ENCODE data around the gene CLDND1. TPM values are rescaled to one million over a fixed set of nuclear protein-coding genes. Genes with fewer than 3 reads are reported as not detected.

The CLDND1 gene
- total and polyA plus RNA-seq, 2 of the 13 experiments (the other 11 are each of a cell fraction or from before 2014, with no cell fraction given) = 50.8 to 121 TPM

DNA sequence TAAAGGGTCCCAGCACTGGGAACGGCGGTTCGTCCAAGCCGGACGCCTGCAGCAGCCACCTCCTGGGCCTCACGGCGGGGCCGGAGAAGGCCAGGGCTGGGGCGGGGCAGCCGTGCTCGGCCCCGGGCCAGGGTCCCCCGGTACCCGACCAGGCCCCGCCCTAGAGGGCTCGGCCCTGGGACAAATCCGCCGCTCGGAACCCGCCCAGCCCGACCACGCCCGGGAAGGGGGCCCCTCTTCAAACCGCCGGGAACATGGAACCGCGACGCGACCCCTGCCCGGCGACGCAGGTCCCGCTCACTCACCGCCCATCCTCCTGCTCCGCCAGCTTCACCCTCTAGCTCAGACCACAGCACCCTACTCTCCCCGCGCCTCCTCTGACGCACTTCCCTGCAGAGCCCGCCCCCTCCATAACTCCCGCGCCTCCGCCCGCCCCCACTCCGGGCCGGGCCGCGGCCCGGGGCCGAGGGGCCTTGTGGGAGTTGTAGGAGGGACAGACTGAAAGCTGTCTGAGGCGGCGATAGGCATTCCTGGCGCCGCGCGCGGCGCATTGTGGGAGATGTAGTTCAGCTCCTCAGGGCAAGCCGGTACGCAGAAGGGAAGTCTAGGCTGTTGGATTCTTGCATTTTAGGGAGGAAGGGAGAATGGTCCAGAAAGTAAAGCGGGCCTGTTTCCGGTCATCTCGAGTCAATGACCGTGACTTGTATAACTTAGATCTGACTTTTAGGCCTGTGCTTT, at the start of gene CLDND1 (continued):
- TF ChIP-seq ZNF749 (CRISPR knock-in tag; IDR thresholded peaks at IDR 0.05; ENCODE audit: borderline replicate concordance) (no peak), ZNF251 (CRISPR knock-in tag; IDR thresholded peaks at IDR 0.05) (no peak), ZSCAN25 (CRISPR knock-in tag; IDR thresholded peaks at IDR 0.05) (no peak), ZNF296 (CRISPR knock-in tag; conservative IDR thresholded peaks at IDR 0.05) (no peak), ZC3H13 (CRISPR knock-in tag; IDR thresholded peaks at IDR 0.05) (no peak), ZFP36 (IDR thresholded peaks at IDR 0.05; ENCODE audit: borderline replicate concordance, low read depth, low read length, partially characterized antibody) (no peak), RFX5 (IDR thresholded peaks at IDR 0.05; ENCODE audit: low read depth, low read length) (no peak), SNAPC2 (CRISPR knock-in tag; IDR thresholded peaks at IDR 0.05) (no peak), RXRA (CRISPR knock-in tag; IDR thresholded peaks at IDR 0.05) (no peak; the same call in 1 of the 2 replicates), GZF1 (CRISPR knock-in tag; IDR thresholded peaks at IDR 0.05) (no peak), ZNF564 (CRISPR knock-in tag; IDR thresholded peaks at IDR 0.05) (peak; percentile 52; the same call in 1 of the 2 replicates), ZNF790 (CRISPR knock-in tag; IDR thresholded peaks at IDR 0.05; ENCODE audit: borderline replicate concordance) (peak; percentile 47; the same call in 1 of the 2 replicates), ZSCAN30 (CRISPR knock-in tag; IDR thresholded peaks at IDR 0.05) (no peak), ZNF234 (CRISPR knock-in tag; conservative IDR thresholded peaks at IDR 0.05) (no peak), SETDB1 (CRISPR knock-in tag; IDR thresholded peaks at IDR 0.05; ENCODE audit: borderline replicate concordance) (no peak), ZMYM4 (CRISPR knock-in tag; IDR thresholded peaks at IDR 0.05) (peak; percentile 54), RELA (CRISPR knock-in tag; IDR thresholded peaks at IDR 0.05) (0 out of 2 replicates have a peak, but pooled peaks have one; percentile 31)
- TF ChIP-seq, protein P1, sequence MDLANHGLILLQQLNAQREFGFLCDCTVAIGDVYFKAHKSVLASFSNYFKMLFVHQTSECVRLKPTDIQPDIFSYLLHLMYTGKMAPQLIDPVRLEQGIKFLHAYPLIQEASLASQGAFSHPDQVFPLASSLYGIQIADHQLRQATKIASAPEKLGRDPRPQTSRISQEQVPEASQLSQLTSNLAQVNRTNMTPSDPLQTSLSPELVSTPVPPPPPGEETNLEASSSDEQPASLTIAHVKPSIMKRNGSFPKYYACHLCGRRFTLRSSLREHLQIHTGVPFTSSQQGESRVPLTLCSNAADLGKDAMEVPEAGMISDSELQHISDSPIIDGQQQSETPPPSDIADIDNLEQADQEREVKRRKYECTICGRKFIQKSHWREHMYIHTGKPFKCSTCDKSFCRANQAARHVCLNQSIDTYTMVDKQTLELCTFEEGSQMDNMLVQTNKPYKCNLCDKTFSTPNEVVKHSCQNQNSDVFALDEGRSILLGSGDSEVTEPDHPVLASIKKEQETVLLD (CRISPR knock-in tag; IDR thresholded peaks at IDR 0.05; ENCODE audit: low read depth) = peak; percentile 89
- TF ChIP-seq, protein P2, sequence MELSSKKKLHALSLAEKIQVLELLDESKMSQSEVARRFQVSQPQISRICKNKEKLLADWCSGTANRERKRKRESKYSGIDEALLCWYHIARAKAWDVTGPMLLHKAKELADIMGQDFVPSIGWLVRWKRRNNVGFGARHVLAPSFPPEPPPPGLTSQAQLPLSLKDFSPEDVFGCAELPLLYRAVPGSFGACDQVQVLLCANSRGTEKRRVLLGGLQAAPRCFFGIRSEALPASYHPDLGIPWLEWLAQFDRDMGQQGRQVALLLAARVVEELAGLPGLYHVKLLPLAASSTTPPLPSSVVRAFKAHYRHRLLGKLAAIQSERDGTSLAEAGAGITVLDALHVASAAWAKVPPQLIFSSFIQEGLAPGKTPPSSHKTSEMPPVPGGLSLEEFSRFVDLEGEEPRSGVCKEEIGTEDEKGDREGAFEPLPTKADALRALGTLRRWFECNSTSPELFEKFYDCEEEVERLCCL (CRISPR knock-in tag; IDR thresholded peaks at IDR 0.05; ENCODE audit: borderline replicate concordance) = no peak
- TF ChIP-seq, protein P3, sequence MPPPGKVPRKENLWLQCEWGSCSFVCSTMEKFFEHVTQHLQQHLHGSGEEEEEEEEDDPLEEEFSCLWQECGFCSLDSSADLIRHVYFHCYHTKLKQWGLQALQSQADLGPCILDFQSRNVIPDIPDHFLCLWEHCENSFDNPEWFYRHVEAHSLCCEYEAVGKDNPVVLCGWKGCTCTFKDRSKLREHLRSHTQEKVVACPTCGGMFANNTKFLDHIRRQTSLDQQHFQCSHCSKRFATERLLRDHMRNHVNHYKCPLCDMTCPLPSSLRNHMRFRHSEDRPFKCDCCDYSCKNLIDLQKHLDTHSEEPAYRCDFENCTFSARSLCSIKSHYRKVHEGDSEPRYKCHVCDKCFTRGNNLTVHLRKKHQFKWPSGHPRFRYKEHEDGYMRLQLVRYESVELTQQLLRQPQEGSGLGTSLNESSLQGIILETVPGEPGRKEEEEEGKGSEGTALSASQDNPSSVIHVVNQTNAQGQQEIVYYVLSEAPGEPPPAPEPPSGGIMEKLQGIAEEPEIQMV (CRISPR knock-in tag; IDR thresholded peaks at IDR 0.05; ENCODE audit: low read depth) = no peak
- TF ChIP-seq, protein P4, sequence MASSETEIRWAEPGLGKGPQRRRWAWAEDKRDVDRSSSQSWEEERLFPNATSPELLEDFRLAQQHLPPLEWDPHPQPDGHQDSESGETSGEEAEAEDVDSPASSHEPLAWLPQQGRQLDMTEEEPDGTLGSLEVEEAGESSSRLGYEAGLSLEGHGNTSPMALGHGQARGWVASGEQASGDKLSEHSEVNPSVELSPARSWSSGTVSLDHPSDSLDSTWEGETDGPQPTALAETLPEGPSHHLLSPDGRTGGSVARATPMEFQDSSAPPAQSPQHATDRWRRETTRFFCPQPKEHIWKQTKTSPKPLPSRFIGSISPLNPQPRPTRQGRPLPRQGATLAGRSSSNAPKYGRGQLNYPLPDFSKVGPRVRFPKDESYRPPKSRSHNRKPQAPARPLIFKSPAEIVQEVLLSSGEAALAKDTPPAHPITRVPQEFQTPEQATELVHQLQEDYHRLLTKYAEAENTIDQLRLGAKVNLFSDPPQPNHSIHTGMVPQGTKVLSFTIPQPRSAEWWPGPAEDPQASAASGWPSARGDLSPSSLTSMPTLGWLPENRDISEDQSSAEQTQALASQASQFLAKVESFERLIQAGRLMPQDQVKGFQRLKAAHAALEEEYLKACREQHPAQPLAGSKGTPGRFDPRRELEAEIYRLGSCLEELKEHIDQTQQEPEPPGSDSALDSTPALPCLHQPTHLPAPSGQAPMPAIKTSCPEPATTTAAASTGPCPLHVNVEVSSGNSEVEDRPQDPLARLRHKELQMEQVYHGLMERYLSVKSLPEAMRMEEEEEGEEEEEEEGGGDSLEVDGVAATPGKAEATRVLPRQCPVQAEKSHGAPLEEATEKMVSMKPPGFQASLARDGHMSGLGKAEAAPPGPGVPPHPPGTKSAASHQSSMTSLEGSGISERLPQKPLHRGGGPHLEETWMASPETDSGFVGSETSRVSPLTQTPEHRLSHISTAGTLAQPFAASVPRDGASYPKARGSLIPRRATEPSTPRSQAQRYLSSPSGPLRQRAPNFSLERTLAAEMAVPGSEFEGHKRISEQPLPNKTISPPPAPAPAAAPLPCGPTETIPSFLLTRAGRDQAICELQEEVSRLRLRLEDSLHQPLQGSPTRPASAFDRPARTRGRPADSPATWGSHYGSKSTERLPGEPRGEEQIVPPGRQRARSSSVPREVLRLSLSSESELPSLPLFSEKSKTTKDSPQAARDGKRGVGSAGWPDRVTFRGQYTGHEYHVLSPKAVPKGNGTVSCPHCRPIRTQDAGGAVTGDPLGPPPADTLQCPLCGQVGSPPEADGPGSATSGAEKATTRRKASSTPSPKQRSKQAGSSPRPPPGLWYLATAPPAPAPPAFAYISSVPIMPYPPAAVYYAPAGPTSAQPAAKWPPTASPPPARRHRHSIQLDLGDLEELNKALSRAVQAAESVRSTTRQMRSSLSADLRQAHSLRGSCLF (CRISPR knock-in tag; IDR thresholded peaks at IDR 0.05; ENCODE audit: borderline replicate concordance) = 0 out of 2 replicates have a peak, but pooled peaks have one; percentile 5

Data from HepG2 (cell line).